ENCODE results near the gene TBC1D5. TPM values are rescaled to one million over a fixed set of nuclear protein-coding genes. Genes with fewer than 3 reads are reported as not detected.

The TBC1D5 gene
- total RNA-seq, 4 donors from 2014 or later, result 29.2 to 114 (median 53.4) TPM

- Histone ChIP-seq H3K4me3 (no peak overlapping the region), H3K9me3 (peaks cover 0 to 6% (median 0%) of the 10 kb centered on the region in 4 donors), H3K4me1 (no peaks in the 10 kb centered on the region), H3K27me3 (no peaks in the 10 kb centered on the region), H3K36me3 (no peaks in the 10 kb centered on the region), H3K27ac (no peak overlapping the region)
- TF ChIP-seq CTCF (IDR thresholded peaks at IDR 0.05) (no peak), POLR2A (IDR thresholded peaks at IDR 0.05) (no peak)
- DNase-seq, result no peak
Observed at GRCh38 chr3:17589888-17590287, 152.5 kb downstream of the TBC1D5 start.

GRCh38 chr3:17588422-17588821, 154.0 kb downstream of the TBC1D5 start:
- Histone ChIP-seq H3K9me3 (peaks cover 0 to 6% (median 0%) of the 10 kb centered on the region in 4 donors), H3K4me1 (no peaks in the 10 kb centered on the region), H3K27ac (no peak overlapping the region), H3K27me3 (no peaks in the 10 kb centered on the region), H3K36me3 (no peaks in the 10 kb centered on the region), H3K4me3 (no peak overlapping the region)
- TF ChIP-seq CTCF (IDR thresholded peaks at IDR 0.05), result no peak
- TF ChIP-seq POLR2A (IDR thresholded peaks at IDR 0.05), result no peak
- DNase-seq, result no peak

GRCh38 chr3:17585394-17586325, 156.8 kb downstream of the TBC1D5 start:
- no peak overlapping the region for H3K27ac ChIP-seq
- no peak for TF ChIP-seq POLR2A (IDR thresholded peaks at IDR 0.05)
- no peak for TF ChIP-seq CTCF (IDR thresholded peaks at IDR 0.05)
- H3K4me3 ChIP-seq, result peak overlapping the region in 1 of 4 donors; percentile 13
- no peaks in the 10 kb centered on the region for H3K4me1 ChIP-seq
- peaks cover 0 to 6% (median 0%) of the 10 kb centered on the region in 4 donors for H3K9me3 ChIP-seq
- H3K27me3 ChIP-seq, result no peaks in the 10 kb centered on the region
- no peaks in the 10 kb centered on the region for H3K36me3 ChIP-seq
- DNase-seq, result no peak

- no peak for TF ChIP-seq CTCF (IDR thresholded peaks at IDR 0.05)
- no peak for TF ChIP-seq POLR2A (IDR thresholded peaks at IDR 0.05)
- no peak for DNase-seq
- no peaks in the 10 kb centered on the region for H3K9me3 ChIP-seq
- H3K36me3 ChIP-seq, result no peaks in the 10 kb centered on the region
- no peak overlapping the region for H3K27ac ChIP-seq
- no peak overlapping the region for H3K4me3 ChIP-seq
- H3K4me1 ChIP-seq, result no peaks in the 10 kb centered on the region
- no peaks in the 10 kb centered on the region for H3K27me3 ChIP-seq
Observed at GRCh38 chr3:17584066-17584465, 158.4 kb downstream of the TBC1D5 start.

GRCh38 chr3:17583530-17583929, 158.9 kb downstream of the TBC1D5 start:
- Histone ChIP-seq H3K4me1 (no peaks in the 10 kb centered on the region), H3K4me3 (no peak overlapping the region), H3K27ac (no peak overlapping the region), H3K36me3 (no peaks in the 10 kb centered on the region), H3K27me3 (no peaks in the 10 kb centered on the region), H3K9me3 (no peaks in the 10 kb centered on the region)
- DNase-seq, result no peak
- no peak for TF ChIP-seq CTCF (IDR thresholded peaks at IDR 0.05)
- TF ChIP-seq POLR2A (IDR thresholded peaks at IDR 0.05), result no peak
